HG03521 (cell line): ENCODE results near the gene CHRM1.
"Not testable (repeated sequence)": the region's sequence is repeated elsewhere in the genome, so short reads cannot be mapped to it uniquely, and the experiment has no call there.

Source experiments
- ATAC-seq: cut with Tn5 transposase; IDR thresholded peaks from one replicate; pipeline ENCODE4 v1.9.1; 2021; ENCODE audit warnings: mild to moderate bottlenecking, moderate library complexity; ENCODE audit not compliant: unreplicated experiment

The CHRM1 gene

DNA sequence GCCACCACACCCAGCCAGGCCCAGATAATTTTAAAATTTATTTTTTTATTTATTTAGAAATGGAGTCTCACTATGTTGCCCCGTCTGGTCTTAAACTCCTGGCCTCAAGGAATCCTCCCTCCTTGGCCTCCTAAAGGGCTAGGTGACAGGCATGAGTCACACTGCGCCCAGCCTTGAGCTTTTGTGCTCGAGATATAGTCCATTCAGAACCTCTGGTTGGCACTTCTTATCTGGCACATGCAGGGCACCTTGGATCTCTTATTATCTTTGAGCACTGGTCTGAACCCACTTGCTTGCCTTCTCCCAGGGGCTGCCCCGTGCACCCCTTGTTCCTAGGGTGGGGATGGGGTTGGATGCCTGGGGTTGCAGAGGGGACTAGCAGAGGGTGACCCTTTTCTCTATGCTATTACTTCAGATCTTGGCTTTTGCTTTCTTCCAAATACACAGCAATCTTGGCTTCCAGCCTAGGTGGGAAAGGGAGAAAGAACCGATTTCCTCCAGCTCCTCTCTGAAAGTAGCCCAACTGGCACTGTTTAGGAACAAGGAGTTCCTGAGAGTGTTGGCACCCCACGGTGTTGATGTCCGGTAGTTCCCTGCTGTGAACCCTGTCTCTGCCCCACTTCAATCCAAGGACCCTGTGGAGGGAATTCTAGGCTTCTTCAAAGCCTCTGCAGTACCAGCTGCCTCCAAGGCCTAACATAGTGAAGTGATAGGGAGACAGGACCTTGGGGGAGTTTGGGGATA is 41.8 kb downstream of the CHRM1 start:
- ATAC-seq, result no peak

DNA sequence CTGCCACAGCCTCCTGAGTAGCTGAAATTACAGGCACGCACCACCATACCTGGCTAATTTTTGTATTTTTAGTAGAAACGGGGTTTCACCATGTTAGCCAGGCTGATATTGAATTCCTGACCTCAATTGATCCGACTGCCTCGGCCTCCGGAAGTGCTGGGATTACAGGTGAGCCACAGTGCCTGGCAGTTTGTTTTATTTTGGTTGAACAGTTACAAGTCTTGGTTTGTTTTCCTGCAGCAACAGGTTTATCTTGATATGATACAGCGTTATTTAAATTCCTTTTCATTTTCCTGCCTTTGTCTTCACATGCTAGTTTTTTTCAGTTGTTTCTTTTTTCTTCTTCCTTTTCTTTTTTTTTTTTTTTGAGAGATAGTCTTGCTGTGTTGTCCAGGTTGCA is 44.5 kb downstream of the CHRM1 start:
- no peak for ATAC-seq

DNA sequence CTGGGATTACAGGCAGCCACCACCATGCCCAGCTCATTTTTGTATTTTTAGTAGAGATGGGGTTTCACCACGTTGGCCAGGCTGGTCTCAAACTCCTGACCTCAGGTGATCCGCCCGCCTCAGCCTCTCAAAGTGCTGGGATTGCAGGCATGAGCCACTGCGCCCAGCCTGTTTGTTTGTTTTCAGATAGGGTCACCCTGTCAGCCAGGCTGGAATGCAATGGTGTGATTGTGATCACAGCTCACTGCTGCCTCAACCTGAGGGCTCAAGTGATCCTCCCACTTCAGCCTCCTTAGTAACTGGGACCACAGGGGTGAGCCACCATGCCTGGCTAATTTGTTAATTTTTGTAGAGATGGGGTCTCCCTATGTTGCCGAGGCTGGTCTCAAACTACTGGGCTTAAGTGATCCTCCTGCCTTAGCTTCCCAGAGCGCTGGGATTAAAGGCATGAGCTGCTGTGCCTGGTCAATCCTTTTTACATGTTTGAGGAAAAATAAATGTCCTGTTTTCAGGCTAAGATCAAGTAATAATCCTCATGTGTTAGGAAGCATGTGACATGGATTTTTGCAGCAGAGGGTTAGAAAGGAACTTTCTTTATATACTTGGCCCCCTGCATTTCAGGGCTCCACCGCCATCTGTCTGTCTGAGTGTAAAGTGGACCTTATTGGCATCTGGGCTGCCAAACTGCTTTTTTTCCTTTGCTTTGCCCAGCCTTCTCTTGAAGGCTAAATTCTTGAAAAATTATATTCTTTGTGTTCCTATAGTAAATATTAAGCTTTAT is 45.3 kb downstream of the CHRM1 start:
- ATAC-seq, result no peak

DNA sequence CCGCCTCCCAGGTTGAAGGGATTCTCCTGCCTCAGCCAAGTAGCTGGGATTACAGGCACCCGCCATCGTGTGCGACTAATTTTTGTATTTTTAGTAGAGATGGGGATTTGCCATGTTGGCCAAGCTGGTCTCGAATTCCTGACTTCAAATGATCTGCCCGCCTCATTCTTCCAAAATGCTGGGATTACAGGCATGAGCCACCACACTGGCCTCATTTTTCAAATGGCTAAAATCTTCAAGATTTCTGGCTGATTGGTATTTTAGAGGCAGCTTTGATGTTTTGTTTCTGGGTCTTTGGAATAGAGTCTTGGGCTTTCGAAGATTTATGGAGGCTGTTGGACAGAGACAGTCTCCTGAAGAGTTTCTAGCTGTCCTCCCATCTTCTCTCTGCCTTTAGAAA is 46.3 kb downstream of the CHRM1 start:
- ATAC-seq, result no peak

DNA sequence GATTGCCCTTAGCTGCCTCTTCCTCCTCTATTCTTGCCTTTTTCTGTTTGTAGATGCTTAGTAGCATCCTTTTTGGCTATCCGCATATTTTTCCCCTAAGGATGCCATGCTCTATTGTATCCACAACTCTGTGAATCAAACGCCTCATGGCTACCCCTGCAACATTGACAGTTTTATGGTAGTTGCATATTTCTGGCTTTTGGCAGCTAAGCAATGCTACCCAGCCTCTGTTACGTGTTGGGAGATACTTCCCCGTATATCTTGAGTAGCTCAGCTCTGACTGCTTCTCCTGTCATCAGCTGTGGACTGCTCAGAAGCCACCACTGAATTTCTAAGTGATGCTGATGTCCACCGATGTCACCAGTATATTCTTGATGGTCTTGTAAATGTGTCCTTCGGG is 55.5 kb downstream of the CHRM1 start:
- no peak for ATAC-seq

DNA sequence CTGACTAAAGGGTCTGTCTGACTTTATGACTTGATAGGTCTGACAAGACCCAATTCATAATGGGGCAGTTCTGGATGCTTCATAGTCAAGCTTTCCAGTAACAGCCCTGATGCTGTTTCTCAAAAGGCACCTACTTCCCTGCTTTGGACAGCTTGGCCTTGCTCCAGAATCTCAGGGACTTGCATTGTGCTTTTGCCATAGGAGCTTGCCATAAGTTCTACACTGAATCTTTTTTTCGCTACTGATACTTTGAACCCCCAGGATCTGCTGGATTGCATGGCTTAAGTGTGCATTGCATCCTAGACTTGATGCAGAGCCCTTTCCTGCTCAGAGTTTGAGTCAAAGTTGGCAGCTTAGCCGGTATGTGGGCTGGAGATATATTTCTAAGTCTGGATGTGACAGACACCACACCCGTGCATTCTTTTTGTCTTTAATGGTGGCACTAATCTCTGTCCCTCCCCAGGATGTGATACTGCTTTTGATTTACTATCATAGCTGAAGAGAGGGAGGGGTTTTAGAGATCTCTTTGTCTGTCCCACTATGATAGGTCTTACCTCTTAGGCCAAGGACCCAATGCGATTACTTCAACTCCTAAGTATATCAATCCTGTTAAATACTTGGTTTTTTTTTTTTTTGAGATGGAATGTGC is 57.4 kb downstream of the CHRM1 start:
- no peak for ATAC-seq

DNA sequence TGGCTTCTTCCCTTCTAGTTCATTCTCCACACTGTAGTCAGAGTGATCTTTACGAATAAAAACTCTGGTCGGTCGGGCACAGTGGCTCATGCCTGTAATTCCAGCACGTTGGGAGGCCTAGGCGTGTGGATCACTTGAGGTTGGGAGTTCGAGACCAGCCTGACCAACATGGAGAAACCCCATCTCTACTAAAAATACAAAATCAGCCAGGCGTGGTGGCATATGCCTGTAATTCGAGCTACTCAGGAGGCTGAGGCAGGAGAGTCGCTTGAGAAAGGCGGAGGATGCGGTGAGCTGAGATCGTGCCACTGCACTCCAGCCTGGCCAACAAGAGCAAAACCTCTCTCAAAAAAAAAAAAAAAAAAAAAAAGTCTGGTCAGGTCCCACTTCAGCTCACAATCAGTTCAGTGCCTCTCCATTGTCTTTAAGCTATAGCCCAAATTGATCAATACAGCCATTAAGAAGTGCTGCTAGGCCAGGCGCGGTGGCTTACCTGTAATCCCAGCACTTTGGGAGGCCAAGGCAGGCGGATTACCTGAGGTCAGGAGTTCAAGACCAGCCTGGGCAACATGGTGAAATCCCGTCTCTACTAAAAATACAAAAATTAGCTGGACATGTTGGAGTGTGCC is 59.5 kb downstream of the CHRM1 start:
- not testable (repeated sequence) for ATAC-seq

DNA sequence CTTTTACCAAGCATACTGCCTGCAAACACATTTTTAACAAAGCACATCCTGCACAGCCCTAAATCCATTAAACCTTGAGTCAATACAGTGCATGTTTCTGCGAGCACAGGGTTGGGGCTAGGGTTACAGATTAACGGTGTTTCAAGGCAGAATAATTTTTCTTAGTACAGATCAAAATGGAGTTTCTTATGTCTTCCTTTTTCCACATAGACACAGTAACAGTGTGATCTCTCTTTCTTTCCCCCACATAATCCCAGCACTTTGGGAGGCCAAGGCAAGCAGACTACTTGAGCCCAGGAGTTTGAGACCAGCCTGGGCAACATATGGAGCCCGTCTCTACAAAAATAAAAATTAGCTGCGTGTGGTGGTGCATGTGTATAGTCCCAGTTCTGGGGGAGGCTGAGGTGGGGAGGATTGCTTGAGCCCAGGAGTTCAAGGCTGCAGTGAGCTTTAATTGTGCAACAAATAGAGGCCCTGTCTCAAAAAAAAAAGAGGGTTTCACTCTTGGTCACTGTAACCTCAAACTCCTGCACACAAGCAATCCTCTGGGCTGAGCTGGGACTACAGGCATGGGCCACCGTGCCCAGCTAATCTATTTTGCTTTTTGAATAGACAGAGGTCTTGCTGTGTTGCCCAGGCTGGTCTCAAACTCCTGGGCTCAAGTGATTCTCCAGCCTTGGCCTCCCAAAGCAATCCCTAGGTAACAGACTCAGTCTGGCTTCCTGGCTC is 60.2 kb downstream of the CHRM1 start:
- no peak for ATAC-seq

DNA sequence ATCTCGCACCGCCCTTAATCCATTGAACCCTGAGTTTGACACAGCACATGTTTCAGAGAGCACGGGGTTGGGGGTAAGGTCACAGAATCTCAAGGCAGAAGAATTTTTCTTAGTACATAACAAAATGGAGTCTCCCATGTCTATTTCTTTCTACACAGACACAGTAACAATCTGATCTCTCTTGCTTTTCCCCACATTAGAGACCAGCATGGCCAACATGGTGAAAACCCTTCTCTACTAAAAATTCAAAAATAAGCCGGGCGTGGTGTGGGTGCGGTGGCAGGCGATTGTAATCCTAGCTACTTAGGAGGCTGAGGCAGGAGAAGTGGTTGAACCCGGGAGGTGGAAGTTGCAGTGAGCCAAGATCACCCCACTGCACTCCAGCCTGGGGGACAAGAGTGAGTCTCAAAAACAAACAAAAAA is 61.9 kb downstream of the CHRM1 start:
- not testable (repeated sequence) for ATAC-seq
